Adipose tissue (tissue), 3 donors: ENCODE results near the gene SNAP29. TPM values are rescaled to one million over a fixed set of nuclear protein-coding genes. Genes with fewer than 3 reads are reported as not detected.
"Not testable (repeated sequence)": the region's sequence is repeated elsewhere in the genome, so short reads cannot be mapped to it uniquely, and the experiment has no call there.

Source experiments
- H3K27ac ChIP-seq: one replicate; pipeline ENCODE4 v1.5.1; 2013; ENCODE audit warnings: low read depth, low read length
- WGBS, 3 donors: extraction: QIAGEN DNeasy Blood & Tissue Kit; methylation state at CpG; one replicate each; pipeline ENCODE4 v1.1.7; 2013; 5-methylcytosine and 5-hydroxymethylcytosine counted together
- polyA plus RNA-seq, 3 donors: library from polyadenylated mRNA; stranded (reverse); fragments of 200-250 nt; gene quantifications; one replicate each; pipeline ENCODE4 v1.2.3, GENCODE V29; 2013
- donor health status: healthy with polysubstance abuse.
- donor health status: Bipolar disorder and iron deficiency.
- donor health status: healthy.

SNAP29 gene
- polyA plus RNA-seq, 3 donors: 9.5 to 18.4 (median 13.4) TPM

- 58 to 90% (median 87%) methylated on average over 8 of the region's 8 CpGs for WGBS, 3 donors
- no peak overlapping the region for H3K27ac ChIP-seq
Measured at GRCh38 chr22:20937794-20938671, 79.2 kb downstream of the SNAP29 start.

GRCh38 chr22:20939457-20940185 lies 80.8 kb downstream of the SNAP29 start:
- WGBS, 3 donors: 93 to 97% (median 95%) methylated on average over 14 of the region's 14 CpGs
- not testable (repeated sequence) for H3K27ac ChIP-seq

GRCh38 chr22:20940186-20940651 lies 81.4 kb downstream of the SNAP29 start:
- 75 to 79% (median 75%) methylated on average over 3 of the region's 3 CpGs for WGBS, 3 donors

More at GRCh38 chr22:20940186-20940651, 81.4 kb downstream of the SNAP29 start:
- no peak overlapping the region for H3K27ac ChIP-seq

Other genes starting within 250 kb of the SNAP29 start
- gene SERPIND1, start 84.9 kb upstream of the SNAP29 start, polyA plus RNA-seq: 1 to 10 TPM in 1 of 3 donors, under 1 TPM in 2; 0.09 to 3.5 (median 0.24) TPM
- 10 to 100 TPM; 18.4 to 34.6 (median 33.5) TPM for gene PI4KA, start 196 bp upstream of the SNAP29 start, polyA plus RNA-seq
- 10 to 100 TPM; 10.7 to 19.8 (median 16.2) TPM for gene CRKL, start 58.4 kb downstream of the SNAP29 start, polyA plus RNA-seq
- gene AIFM3, start 108.2 kb downstream of the SNAP29 start, polyA plus RNA-seq: under 1 TPM; 0.68 to 0.87 (median 0.79) TPM
- 10 to 100 TPM; 19.9 to 38.3 (median 37.0) TPM for gene LZTR1, start 123.3 kb downstream of the SNAP29 start, polyA plus RNA-seq
- 10 to 100 TPM; 19.4 to 25.4 (median 24.4) TPM for gene THAP7, start 143.1 kb downstream of the SNAP29 start, polyA plus RNA-seq
- under 1 TPM; 0.16 to 0.79 (median 0.17) TPM for gene P2RX6, start 156.2 kb downstream of the SNAP29 start, polyA plus RNA-seq
- gene SLC7A4, start 173.6 kb downstream of the SNAP29 start, polyA plus RNA-seq: under 1 TPM; 0.25 to 0.49 (median 0.34) TPM
- gene LRRC74B, start 186.9 kb downstream of the SNAP29 start, polyA plus RNA-seq: not detected